OCI-LY1 (cell line): ENCODE results near the gene HS3ST5.

Experiments used
- EZH2 ChIP-seq: fragments of 200-600 bp; sonication (generic), shearing (Covaris generic); IDR thresholded peaks from 2 replicates; pipeline ENCODE4 v1.8.0; 2017; ENCODE audit warnings: borderline replicate concordance, mixed run types, mild to moderate bottlenecking, antibody characterized with exemption, low read length, moderate library complexity, mixed read lengths
- TF ChIP-seq, protein P1 (sequence below): fragments of 200-600 bp; sonication (generic), shearing (Covaris generic); IDR thresholded peaks from 2 replicates; pipeline ENCODE4 v1.5.1; 2017; ENCODE audit warnings: mild to moderate bottlenecking, antibody characterized with exemption, low read length, moderate library complexity, mixed read lengths

DNA sequence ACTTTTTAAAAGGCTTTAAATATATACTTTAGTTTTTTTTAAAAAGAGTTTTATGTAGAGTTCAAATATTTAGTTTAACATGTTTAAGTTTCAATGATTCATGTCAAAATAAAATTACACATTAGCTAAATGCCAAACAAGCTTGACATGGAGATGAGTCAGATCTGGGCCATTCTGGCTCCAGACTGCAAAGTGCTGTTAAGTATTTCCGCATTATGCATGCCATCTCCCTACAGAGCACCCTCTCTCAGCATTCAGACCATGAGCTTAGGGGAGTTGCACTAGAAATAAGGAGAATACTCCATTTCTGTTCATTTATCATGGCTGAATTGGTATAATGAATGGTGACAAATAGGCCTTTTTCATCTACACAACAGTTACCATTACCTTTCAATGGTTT lies 21.5 kb upstream of the HS3ST5 start:
- TF ChIP-seq, protein P1, sequence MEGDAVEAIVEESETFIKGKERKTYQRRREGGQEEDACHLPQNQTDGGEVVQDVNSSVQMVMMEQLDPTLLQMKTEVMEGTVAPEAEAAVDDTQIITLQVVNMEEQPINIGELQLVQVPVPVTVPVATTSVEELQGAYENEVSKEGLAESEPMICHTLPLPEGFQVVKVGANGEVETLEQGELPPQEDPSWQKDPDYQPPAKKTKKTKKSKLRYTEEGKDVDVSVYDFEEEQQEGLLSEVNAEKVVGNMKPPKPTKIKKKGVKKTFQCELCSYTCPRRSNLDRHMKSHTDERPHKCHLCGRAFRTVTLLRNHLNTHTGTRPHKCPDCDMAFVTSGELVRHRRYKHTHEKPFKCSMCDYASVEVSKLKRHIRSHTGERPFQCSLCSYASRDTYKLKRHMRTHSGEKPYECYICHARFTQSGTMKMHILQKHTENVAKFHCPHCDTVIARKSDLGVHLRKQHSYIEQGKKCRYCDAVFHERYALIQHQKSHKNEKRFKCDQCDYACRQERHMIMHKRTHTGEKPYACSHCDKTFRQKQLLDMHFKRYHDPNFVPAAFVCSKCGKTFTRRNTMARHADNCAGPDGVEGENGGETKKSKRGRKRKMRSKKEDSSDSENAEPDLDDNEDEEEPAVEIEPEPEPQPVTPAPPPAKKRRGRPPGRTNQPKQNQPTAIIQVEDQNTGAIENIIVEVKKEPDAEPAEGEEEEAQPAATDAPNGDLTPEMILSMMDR = no peak
- no peak for TF ChIP-seq EZH2
